ENCODE measurements around the gene CPA2. TPM values are rescaled to one million over a fixed set of nuclear protein-coding genes. Genes with fewer than 3 reads are reported as not detected.

Gene CPA2
- total and polyA plus RNA-seq, 8 donors = 4.1 to 65.8 (median 58.3) TPM; not detected in 1

GRCh38 chr7:130254555-130254954 lies 12.1 kb upstream of the CPA2 start:
- peaks cover 0 to 52% (median 29%) of the 10 kb centered on the region in 4 donors for H3K9me3 ChIP-seq
- H3K27ac ChIP-seq = no peak overlapping the region
- DNase-seq = no peak
- H3K4me1 ChIP-seq = no peaks in the 10 kb centered on the region
- no peaks in the 10 kb centered on the region for H3K36me3 ChIP-seq
- TF ChIP-seq EP300 (IDR thresholded peaks at IDR 0.05) (no peak), POLR2A (IDR thresholded peaks at IDR 0.05) (no peak)
- 58 to 78% (median 69%) methylated on average over 3 to 6 of the region's 6 CpGs for WGBS, 5 donors
- H3K27me3 ChIP-seq = no peaks in the 10 kb centered on the region
- no peak overlapping the region for H3K4me3 ChIP-seq
- intact Hi-C loops (cut with DNase I; ENCODE audit: low total_unique reads) = no loop called here

DNA sequence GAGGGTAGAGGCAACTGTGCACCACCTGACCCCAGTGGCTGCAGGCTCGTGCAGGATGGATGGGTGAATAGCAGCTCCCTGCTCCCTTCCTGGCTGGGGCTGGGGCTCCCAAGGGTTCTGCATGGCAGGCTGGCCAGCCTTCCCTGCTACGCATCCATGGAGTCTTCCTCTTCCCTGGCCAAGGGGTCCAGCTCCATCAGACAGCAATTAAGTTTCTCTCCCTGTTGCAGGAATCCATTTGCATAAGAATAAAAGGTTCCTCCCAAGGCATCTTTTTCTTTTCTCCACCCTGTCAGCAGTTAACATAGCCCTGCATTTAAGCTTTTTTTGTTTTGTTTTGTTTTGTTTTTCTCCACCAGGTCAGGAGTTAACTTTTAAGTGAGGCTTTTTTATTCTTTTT lies 10.0 kb upstream of the CPA2 start:
- Histone ChIP-seq H3K9me3 (peaks cover 0 to 69% (median 39%) of the 10 kb centered on the region in 4 donors), H3K36me3 (no peaks in the 10 kb centered on the region), H3K4me1 (no peaks in the 10 kb centered on the region), H3K4me3 (no peak overlapping the region), H3K27me3 (no peaks in the 10 kb centered on the region), H3K27ac (no peak overlapping the region)
- WGBS, 5 donors = 69 to 96% (median 74%) methylated on average over 2 of the region's 2 CpGs
- TF ChIP-seq POLR2A (IDR thresholded peaks at IDR 0.05) (no peak), POLR2AphosphoS5 (IDR thresholded peaks at IDR 0.05) (no peak), EP300 (IDR thresholded peaks at IDR 0.05) (no peak)
- TF ChIP-seq, protein P1, sequence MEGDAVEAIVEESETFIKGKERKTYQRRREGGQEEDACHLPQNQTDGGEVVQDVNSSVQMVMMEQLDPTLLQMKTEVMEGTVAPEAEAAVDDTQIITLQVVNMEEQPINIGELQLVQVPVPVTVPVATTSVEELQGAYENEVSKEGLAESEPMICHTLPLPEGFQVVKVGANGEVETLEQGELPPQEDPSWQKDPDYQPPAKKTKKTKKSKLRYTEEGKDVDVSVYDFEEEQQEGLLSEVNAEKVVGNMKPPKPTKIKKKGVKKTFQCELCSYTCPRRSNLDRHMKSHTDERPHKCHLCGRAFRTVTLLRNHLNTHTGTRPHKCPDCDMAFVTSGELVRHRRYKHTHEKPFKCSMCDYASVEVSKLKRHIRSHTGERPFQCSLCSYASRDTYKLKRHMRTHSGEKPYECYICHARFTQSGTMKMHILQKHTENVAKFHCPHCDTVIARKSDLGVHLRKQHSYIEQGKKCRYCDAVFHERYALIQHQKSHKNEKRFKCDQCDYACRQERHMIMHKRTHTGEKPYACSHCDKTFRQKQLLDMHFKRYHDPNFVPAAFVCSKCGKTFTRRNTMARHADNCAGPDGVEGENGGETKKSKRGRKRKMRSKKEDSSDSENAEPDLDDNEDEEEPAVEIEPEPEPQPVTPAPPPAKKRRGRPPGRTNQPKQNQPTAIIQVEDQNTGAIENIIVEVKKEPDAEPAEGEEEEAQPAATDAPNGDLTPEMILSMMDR (IDR thresholded peaks at IDR 0.05) = no peak
- intact Hi-C loops (cut with DNase I; ENCODE audit: low total_unique reads) = no loop called here
- no peak for DNase-seq

DNA sequence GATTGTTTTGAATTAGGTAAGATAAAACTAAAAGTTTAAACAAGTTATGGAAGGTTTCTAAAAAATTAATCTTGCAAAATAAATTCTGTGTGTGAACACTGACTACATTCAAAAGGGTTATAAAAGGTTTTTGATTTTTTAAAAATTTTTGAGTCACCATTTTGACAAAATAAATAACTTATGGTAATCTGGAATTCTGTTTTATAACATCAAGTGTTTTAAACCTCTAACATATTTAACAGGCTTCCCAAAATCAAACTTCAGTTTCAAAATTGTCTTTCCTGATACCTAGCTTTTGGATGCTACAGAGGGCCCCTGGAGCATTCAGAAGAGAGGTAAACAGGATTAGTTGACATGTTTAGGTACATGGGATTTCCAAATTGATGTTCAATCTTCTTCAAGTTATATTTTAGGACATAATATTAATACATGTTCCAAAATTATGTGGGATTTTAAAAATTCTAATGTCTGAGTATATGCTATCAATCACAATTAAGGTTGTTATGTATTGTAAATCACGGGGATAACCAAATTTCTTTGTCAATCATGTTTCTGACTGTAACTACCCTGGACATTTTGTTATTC lies 8.1 kb upstream of the CPA2 start:
- Histone ChIP-seq H3K27ac (no peak overlapping the region), H3K27me3 (no peaks in the 10 kb centered on the region), H3K4me1 (no peaks in the 10 kb centered on the region), H3K9me3 (peaks cover 0 to 62% (median 39%) of the 10 kb centered on the region in 4 donors), H3K36me3 (no peaks in the 10 kb centered on the region), H3K4me3 (no peak overlapping the region)
- WGBS, 5 donors = 60 to 68% (median 63%) methylated on average over 1 of the region's 1 CpG
- TF ChIP-seq POLR2A (IDR thresholded peaks at IDR 0.05) (no peak), POLR2AphosphoS5 (IDR thresholded peaks at IDR 0.05) (no peak), EP300 (IDR thresholded peaks at IDR 0.05) (no peak)
- TF ChIP-seq, protein P1 (IDR thresholded peaks at IDR 0.05) = no peak
- DNase-seq = no peak
- intact Hi-C loops (cut with DNase I; ENCODE audit: low total_unique reads) = no loop called here

DNA sequence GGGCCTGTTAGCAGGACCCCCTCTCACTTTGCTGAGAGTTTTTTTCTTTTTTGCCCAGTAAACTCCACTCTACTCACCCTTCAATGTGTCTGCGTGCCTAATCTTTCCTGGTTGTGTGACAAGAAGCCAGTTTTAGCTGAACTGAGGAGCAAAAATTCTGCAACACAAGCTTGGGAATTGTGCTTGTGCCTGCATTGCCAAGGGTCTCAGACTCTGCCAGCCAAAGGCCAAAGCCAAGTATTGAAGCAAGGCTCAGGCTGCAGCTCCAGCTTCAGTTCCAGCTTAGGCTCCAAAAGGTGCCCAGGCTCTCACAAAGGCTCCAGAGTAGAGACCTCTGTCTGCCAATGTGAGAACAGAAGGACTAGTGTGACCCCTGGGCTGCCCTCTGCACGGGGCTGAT lies 4.2 kb upstream of the CPA2 start:
- H3K36me3 ChIP-seq = no peaks in the 10 kb centered on the region
- no peaks in the 10 kb centered on the region for H3K4me1 ChIP-seq
- DNase-seq = no peak
- H3K27me3 ChIP-seq = no peaks in the 10 kb centered on the region
- intact Hi-C loops (cut with DNase I; ENCODE audit: low total_unique reads) = no loop called here
- 46 to 67% (median 62%) methylated on average over 2 of the region's 2 CpGs for WGBS, 5 donors
- peaks cover 0 to 37% (median 28%) of the 10 kb centered on the region in 4 donors for H3K9me3 ChIP-seq
- TF ChIP-seq EP300 (IDR thresholded peaks at IDR 0.05) (no peak), POLR2AphosphoS5 (IDR thresholded peaks at IDR 0.05) (no peak), POLR2A (IDR thresholded peaks at IDR 0.05) (no peak)
- TF ChIP-seq, protein P1 (IDR thresholded peaks at IDR 0.05) = no peak
- H3K27ac ChIP-seq = no peak overlapping the region
- no peak overlapping the region for H3K4me3 ChIP-seq

- TF ChIP-seq POLR2AphosphoS5 (IDR thresholded peaks at IDR 0.05) (no peak), POLR2A (IDR thresholded peaks at IDR 0.05) (no peak), EP300 (IDR thresholded peaks at IDR 0.05) (no peak)
- TF ChIP-seq, protein P1 (IDR thresholded peaks at IDR 0.05) = no peak
- intact Hi-C loops (cut with DNase I; ENCODE audit: low total_unique reads) = no loop called here
- DNase-seq = no peak
- no peaks in the 10 kb centered on the region for H3K36me3 ChIP-seq
- H3K27me3 ChIP-seq = no peaks in the 10 kb centered on the region
- 62 to 88% (median 78%) methylated on average over 2 of the region's 2 CpGs for WGBS, 5 donors
- no peak overlapping the region for H3K27ac ChIP-seq
- peaks cover 0 to 31% (median 22%) of the 10 kb centered on the region in 4 donors for H3K9me3 ChIP-seq
- no peaks in the 10 kb centered on the region for H3K4me1 ChIP-seq
- H3K4me3 ChIP-seq = no peak overlapping the region
Measured at GRCh38 chr7:130263130-130263529, 3.5 kb upstream of the CPA2 start.
